ENCODE data around the gene PRSS8.

DNA sequence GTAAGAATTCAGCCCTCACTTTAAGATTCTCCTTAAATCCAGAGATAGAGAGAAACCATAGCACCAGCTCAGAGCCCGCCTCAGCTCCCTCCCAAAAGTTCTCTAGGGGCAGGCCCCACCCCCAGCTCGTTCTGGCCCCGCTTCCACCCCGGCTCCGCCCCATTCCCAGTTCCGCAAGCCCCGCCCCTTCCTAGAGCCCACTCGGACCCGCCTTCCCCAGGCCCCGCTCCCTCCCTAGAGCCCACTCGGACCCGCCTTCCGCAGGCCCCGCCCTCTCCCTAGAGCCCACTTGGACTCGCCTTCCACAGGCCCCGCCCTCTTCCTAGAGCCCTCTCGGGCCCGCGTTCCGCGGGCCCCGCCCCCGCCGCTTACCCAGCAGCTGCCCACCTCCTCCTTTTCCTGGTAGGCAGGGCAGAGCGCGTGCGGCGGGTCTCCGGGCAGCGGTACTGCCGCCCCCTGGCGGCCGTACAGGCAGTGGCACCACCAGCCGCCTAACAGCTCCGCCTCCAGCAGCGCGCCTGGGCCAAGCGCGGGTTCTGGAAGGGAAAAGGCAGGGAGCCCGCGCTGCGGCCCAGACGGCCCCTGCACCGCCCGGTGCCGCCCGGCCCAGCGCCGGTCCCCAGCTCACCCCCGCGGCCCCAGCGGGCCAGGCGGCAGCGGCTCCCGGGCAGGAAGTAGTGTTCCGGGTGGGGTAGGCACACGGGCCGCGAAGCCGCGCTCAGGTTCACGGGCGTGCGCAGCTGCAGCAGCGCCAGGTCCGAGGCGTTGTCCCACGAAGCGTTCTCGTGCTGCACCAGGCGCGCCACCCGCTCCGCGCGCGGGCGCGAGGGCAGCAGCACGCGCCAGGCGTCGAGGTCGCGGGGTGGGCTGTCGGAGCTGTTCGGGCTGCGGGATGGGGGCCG is 6.8 kb upstream of the PRSS8 start:
- TF ChIP-seq, protein P1, sequence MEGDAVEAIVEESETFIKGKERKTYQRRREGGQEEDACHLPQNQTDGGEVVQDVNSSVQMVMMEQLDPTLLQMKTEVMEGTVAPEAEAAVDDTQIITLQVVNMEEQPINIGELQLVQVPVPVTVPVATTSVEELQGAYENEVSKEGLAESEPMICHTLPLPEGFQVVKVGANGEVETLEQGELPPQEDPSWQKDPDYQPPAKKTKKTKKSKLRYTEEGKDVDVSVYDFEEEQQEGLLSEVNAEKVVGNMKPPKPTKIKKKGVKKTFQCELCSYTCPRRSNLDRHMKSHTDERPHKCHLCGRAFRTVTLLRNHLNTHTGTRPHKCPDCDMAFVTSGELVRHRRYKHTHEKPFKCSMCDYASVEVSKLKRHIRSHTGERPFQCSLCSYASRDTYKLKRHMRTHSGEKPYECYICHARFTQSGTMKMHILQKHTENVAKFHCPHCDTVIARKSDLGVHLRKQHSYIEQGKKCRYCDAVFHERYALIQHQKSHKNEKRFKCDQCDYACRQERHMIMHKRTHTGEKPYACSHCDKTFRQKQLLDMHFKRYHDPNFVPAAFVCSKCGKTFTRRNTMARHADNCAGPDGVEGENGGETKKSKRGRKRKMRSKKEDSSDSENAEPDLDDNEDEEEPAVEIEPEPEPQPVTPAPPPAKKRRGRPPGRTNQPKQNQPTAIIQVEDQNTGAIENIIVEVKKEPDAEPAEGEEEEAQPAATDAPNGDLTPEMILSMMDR (IDR thresholded peaks at IDR 0.05; ENCODE audit: poor library complexity, severe bottlenecking) = peak; percentile 97
- TF ChIP-seq TAF1 (IDR thresholded peaks at IDR 0.05; ENCODE audit: low read depth) (no peak), EP300 (conservative IDR thresholded peaks at IDR 0.05; ENCODE audit: poor library complexity, severe bottlenecking) (peak; percentile 30), EZH2 (IDR thresholded peaks at IDR 0.05; ENCODE audit: borderline replicate concordance, insufficient read depth, low read length, poor library complexity, severe bottlenecking) (no peak), MXI1 (conservative IDR thresholded peaks at IDR 0.05; ENCODE audit: poor library complexity, severe bottlenecking) (peak; percentile 50), POLR2AphosphoS5 (IDR thresholded peaks at IDR 0.05) (no peak)
- TF ChIP-seq, protein P2, sequence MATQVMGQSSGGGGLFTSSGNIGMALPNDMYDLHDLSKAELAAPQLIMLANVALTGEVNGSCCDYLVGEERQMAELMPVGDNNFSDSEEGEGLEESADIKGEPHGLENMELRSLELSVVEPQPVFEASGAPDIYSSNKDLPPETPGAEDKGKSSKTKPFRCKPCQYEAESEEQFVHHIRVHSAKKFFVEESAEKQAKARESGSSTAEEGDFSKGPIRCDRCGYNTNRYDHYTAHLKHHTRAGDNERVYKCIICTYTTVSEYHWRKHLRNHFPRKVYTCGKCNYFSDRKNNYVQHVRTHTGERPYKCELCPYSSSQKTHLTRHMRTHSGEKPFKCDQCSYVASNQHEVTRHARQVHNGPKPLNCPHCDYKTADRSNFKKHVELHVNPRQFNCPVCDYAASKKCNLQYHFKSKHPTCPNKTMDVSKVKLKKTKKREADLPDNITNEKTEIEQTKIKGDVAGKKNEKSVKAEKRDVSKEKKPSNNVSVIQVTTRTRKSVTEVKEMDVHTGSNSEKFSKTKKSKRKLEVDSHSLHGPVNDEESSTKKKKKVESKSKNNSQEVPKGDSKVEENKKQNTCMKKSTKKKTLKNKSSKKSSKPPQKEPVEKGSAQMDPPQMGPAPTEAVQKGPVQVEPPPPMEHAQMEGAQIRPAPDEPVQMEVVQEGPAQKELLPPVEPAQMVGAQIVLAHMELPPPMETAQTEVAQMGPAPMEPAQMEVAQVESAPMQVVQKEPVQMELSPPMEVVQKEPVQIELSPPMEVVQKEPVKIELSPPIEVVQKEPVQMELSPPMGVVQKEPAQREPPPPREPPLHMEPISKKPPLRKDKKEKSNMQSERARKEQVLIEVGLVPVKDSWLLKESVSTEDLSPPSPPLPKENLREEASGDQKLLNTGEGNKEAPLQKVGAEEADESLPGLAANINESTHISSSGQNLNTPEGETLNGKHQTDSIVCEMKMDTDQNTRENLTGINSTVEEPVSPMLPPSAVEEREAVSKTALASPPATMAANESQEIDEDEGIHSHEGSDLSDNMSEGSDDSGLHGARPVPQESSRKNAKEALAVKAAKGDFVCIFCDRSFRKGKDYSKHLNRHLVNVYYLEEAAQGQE (IDR thresholded peaks at IDR 0.05; ENCODE audit: borderline replicate concordance) = no peak

Data from neural cell (in vitro differentiated cells).